GM21526 (cell line): ENCODE data around the gene PAOX.
A peak's percentile ranks its signal among the peaks of the same experiment; 100 is the strongest.
"Not testable (repeated sequence)": the region's sequence is repeated elsewhere in the genome, so short reads cannot be mapped to it uniquely, and the experiment has no call there.

ENCODE experiments used
- ATAC-seq: cut with Tn5 transposase; IDR thresholded peaks from one replicate; pipeline ENCODE4 v1.9.1; 2021; ENCODE audit warnings: moderate library complexity; ENCODE audit not compliant: unreplicated experiment, low FRiP score

PAOX gene

DNA sequence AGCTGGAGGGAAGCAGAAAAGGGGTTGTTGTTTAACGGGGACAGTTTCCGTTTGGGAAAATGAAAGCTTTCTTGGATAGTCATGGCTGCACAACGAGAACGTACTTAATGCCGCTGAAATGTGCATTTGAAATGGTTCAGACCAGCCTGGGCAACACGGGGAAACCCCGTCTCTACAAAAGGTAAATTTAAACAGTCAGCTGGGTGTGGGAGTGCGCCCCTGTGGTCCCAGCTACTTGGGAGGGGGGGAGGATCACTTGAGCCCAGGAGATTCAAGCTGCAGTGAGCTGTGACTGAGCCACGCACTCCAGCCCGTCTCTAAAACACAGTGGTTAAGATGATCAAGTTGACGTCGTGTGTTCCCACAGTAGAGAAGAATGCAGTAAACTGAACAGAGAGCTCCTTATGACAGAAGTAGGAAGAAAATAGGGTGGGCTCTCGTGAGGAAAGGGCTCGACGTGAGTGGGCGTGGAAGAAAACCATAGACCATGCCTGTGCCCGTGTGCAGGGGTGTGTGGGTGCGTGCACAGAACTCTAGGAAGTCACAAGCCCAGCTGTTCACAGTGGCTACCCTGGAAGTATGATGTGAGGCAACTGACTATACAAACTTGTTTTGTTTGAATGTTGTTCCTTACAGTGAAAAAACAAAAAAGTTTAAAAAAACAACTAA is 17.2 kb upstream of the PAOX start:
- no peak for ATAC-seq

DNA sequence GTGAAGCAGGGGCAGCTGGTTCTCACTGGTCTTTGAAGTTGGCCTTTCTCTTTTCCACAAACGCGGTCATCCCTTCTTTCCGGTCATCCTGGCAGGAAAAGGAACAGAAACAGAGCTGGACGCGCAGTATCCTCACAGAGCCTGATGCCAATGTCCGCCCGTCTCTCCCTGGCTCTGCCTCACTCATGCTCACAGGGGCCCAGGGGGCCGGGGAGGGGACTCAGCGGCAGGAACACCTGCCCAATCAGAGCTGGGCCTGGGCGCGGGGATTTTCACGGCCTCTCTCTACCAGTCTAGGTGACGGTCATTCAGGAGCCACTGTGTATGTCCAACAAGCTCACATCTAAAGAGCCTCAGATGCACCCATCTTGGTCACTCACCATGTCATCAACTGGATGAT is 16.2 kb upstream of the PAOX start:
- ATAC-seq, result no peak

DNA sequence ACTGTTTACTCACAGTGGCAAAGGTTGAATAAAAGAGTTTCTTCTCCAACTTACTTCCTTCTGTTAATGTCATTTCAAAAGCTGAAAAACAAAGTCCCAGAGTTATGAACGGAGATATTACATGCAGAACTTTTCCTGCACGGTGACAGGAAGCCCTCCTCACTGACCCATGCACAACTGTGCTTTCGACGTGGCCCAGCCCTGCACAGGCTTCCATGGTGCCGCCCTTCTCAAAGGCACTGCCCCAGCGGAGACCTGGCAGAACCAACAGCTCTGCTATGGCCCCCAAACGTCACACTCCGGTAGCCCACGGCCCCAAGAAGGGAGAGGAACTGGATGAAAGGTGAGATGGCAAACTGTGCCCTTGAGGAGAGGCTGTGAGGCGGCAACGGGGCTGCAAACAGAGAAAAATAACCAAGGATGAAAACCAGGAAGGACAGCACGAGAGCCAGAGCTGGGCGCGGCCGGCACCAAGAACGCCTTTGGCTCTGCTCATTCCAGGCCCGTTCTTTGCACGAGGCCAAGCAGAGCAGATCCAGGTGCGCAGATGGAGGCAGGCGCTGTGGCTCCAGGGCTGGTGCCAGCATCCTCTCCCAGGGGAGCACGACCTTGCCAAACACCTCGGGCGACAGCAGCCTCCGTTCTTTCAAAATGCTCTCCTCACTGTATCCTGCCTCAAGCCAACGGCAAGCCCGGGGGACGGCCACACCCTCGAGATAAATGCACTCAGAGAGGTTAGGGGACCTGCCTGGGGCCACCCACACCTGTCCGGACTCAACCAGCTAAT is 14.2 kb upstream of the PAOX start:
- ATAC-seq, result no peak

DNA sequence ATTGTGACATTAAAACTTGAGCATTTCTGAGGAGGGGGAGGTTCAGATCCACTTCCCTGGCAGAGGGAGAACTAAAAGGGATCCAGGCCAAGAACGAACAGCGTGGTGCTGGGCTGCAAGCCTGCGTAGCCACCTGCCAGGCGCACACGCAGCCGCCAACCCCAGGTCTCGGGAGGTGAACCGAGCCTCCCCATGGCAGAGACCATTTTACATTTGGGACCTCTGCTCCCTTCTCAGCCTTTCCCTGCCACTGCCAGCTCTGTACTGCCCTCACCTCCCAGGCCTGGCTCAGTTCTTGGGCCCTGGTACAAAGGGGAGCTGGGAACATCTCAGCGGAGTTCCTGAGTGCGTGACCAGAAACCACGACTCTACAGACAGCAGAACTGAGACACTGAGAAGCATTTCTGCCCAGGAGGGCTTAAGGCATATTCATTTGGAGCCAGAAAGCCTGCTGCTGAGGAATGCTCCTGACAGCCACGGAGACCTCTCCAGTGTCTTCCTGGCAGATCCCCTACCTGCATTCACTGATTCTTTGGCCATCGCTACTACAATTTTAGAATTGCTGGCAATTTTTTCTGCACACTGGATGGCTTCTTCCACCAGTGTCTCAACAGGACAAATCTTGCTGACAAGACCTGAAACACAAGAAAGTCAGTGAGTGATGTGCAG is 13.5 kb upstream of the PAOX start:
- no peak for ATAC-seq

DNA sequence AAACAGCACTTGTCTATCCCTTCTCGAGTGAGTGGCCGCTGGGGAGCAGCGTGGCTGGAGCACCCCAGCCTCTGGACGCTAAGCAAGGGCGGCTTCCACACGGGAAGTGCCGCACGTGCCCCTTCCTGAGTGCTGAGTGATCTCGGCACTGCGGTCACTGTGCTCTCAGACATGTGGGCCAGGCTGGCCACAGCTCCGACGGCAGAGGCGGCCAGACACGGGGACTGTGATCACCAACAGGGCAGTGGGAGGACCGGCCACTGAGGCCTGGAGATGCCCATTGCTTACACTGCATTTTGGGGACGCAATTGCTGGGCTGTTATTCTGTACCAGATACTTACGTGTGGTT is 13.0 kb upstream of the PAOX start:
- ATAC-seq, result no peak

DNA sequence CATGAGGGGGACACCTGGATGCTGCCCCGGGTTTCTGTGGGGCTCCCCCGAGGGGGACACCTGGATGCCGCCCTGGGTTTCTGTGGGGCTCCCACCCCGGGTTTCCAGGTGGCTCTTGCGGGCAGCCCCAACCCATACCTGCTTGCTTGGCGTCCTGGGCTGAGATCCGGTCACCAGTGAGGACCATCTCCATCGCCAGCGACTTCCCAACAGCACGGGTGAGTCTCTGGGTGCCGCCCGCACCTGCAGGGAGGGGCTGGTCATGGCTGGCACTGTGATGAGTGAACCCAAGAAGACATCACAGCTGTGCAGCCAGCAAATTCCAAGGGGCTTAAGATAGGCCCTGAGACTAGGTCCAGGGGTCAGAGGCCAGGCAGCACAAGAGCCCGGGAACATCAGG is 12.3 kb upstream of the PAOX start:
- ATAC-seq, result no peak

DNA sequence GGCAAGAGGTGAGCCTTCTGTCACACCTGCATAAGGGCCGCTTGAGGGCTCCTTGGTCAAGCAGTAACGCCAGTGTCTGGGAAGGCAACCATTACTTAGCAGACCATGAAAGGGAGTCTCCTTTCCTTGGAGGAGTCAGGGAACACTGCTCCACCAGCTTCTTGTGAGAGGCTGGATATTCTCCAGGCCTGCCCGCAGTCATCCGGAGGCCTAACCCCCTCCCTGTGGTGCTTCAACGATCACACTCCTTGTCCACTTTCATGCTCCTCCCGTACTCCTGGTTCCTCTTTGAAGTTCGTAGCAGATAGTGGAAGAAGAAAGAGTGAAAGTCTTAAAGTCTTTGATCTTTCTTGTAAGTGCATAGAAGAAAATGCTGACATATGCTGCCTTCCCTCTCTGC is 11.6 kb upstream of the PAOX start:
- not testable (repeated sequence) for ATAC-seq

DNA sequence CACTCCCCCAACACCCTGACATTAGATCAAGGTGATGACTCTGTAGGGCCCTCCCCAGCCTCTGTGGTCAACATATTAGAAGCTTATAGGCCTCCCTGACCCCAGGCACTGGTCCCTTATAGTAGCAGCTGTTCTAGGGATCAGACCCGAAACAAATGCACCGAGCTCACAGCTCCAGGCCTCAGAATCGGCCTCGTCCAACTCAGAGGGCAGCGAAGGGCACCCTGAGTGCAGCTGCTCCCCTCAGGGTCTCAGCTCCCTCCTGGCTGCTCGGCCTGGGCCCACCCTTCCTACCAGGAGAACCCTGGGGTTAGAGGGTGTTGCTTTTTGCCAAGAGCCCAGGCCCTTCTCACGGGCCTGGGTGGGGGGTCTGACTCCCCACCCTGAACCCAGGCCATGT is 10.9 kb upstream of the PAOX start:
- no peak for ATAC-seq

DNA sequence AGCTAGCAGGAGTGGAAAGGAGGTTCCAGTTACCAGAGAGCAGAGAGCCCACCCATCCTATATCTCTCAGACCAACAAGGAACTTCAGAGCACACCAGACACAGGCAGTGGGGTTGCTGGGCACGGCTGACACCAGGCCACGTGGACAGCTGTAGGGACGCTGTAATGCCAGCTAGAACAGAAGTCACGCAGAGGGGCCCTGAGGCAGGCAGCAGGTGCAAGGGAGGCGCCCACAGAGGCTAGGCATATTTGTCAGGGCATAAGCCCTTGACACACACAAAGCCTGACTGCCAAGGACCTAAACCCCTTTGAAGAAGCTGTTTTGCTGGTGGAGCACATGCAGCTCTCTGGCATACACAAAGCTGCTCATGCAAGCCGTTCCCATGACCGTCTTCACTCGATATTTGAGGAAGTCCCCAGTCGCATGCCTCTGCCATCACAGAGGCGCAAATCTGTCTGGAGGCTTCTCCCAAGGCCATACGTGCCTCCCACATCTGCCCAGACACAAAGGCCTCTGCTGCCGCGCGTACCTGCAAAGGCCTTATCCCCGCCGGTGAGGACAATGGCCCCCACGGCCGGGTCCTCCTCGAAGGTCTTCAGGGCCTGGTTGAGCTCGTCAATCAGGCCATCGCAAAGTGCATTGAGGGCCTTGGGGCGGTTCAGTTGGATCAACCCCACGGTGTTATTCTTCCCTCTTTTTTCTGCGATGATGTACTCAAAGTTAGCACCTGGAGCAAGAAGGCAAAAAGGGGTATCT is 8.9 kb upstream of the PAOX start:
- ATAC-seq, result no peak

DNA sequence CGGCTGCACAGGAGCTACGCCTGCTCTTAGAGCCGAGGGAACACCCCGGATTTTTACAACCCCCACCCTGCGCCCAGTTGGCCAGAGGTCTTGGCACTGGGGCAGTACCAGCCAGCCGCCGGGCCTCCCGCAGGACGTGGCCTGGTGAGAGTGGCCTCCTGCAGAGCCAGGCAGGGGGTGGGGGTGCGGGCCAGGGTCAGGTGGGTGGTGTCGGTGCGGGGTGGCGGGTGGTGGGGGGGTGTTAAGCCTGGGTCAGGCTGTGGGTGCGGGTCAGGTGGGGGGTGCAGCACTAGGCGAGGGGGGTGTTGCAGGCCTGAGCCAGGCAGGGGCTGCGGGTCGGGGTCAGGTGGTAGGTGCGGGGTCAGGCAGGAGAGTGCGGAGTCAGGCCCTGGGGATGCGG is 6.6 kb upstream of the PAOX start:
- no peak for ATAC-seq

DNA sequence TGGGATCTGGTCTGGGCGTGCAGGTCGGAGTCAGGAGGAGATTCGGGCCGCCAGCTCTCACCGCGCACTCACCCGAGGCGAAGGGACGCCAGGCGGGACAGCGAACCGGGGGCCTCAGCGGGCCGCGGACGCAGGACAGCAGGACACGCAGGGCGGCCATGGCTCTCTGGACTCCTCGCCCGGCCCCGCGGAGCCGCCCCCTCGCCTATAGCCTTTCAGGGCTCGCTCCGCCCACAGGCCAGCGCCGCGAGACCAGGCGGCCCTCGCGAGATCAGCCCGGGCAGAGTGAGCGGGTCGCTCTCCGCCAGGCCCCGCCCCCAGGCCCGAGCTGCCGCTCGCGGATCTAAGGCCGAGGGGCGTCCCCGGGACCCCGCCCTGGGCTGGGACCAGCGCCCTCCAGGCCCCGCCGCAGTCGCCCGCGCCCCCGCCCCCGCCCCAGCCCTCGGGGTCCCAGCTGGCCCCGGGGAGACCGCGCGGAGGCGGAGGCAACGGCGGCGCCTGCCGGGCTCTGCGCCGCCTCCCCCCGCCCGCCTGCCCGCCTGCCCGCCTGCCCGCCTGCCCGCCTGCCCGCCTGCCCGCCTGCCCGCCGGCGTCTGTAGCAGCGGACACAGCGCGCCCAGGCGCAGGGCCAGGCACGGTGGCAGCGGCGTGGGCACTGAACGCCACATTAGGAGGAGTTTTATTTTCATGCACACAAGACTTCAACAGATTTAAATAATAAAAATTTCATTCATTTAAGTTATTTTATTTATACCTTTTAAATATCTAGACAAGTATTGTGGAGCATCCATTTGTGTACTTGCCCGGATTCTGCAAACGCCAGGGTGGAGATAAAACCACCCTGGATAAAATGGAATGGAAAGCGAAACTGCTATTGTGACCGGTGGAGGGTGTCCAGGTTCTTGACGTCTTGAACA is 5.6 kb upstream of the PAOX start, which contains the start of gene ECHS1:
Gene ECHS1, minus strand, starts transcription at position 181 of the 917 bp plus-strand sequence. Its CDS starts 21 bp downstream, at position 160.
- ATAC-seq, result peak; percentile 90

DNA sequence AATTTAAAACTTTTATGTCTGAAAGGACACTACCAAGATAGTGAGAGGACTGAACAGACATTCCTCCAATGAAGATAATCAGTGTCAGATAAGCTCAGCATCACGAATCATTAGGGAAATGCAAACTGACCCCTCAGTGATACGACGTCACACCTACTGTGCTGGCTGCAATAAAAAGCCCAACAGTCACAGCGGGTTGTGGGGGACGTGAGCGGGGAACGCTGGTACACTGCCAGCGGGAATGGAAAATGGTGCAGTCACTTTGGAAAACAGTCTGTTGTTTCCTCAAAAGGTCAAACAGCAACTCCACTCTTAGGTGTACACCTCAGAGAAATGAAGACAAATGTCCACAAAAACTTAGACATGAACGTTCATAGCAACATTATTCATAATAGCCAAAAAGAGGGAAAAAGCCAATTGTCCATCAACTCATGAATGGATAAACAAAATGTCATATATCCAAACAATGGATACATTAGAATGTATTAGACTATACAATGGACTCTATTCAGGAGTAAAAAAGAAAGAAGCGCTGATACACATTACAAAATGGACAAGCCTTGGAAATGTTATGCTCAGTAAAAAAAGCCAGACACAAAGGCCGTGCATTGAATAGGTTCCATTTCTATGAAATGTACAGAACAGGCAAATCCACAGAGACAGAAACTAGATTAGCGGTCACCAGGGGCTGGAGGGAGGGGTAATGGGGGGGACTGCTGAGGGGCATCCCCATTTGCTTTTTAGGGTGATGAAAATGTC is 3.5 kb upstream of the PAOX start:
- ATAC-seq, result no peak

DNA sequence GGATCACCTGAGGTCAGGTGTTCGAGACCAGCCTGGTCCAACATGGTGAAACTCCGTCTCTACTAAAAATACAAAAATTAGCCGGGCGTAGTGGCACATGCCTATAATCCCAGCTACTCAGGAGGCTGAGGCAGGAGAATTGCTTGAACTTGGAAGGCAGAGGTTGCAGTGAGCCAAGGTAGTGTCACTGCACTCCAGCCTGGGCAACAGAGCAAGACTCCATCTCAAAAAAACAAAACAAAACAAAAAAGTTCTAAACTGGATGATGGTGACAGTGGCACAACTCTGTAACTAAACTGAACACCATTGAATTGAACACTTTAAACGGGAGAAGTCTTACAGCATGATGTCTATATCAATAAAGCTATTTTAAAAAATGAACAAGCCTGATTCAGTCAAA is 2.9 kb upstream of the PAOX start:
- ATAC-seq, result not testable (repeated sequence)

DNA sequence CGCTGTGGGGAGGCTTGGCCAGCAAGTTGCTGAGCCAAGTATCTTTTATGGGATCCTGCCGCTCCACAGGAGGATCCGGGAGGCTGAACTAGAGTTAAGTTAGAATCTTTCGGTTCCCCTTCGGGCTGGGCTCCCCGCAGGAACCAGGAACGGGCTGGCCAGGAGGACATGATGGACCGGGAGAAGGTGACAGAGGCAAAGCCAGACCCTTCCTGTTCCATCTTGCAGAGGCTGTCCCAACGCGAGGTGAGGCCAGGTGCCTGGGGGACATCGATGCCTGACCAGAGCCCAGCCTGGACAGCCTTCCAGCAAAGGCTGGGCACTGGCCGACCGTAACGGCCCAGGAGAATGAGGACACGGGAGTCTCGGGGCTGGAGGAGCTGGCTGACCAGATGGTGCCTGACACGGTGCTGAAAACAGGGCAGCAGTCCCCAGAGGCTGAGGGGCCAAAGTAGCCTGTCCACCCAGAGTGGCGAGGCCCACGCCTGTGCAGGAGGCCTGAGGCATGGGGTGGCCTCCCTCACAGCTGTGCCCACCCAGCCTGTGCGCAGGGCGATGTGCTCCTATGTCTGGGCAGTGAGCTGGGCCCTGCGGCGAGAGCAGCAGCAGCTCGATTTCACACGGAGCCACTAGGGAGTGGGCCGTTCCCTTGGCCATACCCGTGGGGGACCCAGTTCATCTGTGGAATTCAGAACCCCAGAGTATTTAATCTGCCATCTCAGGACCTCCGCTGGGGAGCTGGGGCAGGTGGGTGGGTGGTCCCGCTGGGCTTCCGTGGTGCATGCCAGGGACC is 1.8 kb upstream of the PAOX start:
- no peak for ATAC-seq

DNA sequence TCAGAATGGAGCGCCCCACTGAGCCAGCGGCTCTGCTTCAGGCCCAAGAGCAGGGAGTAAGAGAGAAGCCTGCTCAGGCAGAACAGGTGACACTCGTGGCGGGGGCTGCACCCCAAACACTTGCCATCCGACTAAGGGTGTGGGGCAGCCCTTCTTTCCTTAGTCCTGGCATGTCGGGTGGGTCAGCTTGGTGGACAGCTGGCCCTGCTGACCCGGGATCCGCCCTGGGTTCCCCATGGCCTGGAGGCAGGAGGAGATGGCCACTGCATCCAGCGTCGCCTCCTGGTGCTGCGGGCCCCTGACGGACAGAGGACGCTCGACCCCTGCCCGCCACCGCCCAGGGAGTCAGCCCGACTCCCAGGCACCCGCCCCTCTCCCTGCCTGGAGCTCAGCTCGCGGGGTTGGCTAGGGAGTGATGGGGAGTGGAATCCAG is 1.2 kb upstream of the PAOX start:
- ATAC-seq, result no peak

DNA sequence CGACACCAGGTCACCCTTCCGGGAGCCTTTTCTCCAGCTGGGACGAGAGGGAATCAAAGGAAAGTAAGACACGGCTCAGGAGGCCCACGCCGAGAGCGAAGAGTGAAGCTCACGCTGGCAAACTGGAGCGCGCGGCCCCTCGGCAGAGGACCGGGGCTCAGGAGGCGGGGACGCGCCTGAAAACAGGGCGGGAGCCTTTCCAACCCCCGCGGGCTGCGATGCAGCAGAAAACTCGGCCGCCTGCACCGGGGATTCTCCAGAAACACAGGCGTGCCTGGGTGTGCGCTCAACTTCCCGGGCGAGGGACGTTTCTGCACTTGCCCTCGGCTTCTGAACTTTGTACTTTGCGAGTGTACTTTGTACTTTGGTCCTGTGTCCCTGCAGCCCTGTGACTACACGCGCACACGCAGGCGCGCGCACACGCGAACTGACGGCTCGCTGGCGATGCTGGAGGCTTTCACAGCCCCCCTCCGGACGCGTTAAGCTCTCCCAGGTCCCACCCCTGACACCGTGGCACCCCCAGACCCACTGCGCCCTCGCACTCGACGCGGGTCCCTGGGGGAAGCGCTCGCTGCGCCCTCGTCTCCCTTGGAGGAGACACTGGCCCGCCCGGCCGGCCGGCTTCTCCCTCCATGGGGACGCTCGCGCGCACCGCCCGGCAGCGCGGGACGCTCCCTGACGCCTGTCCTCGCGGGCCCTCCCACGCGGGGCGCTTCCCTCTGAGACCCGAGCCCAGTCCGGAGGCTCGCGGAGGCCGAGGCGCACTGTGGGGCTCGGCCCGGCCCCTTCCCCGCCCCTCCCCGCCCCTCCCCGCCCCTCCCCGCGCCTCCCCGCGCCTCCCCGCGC is 588 bp upstream of the PAOX start:
- ATAC-seq, result peak; percentile 35
